ENCODE results near the gene ACSS2. TPM values are rescaled to one million over a fixed set of nuclear protein-coding genes. Genes with fewer than 3 reads are reported as not detected.

The ACSS2 gene
- total and polyA plus RNA-seq, 8 donors: 12.2 to 42.5 (median 21.3) TPM

- H3K4me3 ChIP-seq: no peak overlapping the region
- H3K4me1 ChIP-seq: no peaks in the 10 kb centered on the region
- no peaks in the 10 kb centered on the region for H3K36me3 ChIP-seq
- no peak for TF ChIP-seq CTCF (IDR thresholded peaks at IDR 0.05)
- H3K9me3 ChIP-seq: no peaks in the 10 kb centered on the region
- WGBS, 2 donors: 76 to 84% methylated on average over 2 of the region's 2 CpGs
- H3K27me3 ChIP-seq: no peaks in the 10 kb centered on the region
- ATAC-seq (no peak), DNase-seq (no peak), FAIRE-seq (no peak)
- intact Hi-C loops (cut with DNase I): no loop called here
- H3K27ac ChIP-seq: no peak overlapping the region
Observed at GRCh38 chr20:34943808-34944567, 67.6 kb downstream of the ACSS2 start.

GRCh38 chr20:34945315-34946077, 69.1 kb downstream of the ACSS2 start:
- Histone ChIP-seq H3K27ac (no peak overlapping the region), H3K9me3 (no peaks in the 10 kb centered on the region), H3K27me3 (no peaks in the 10 kb centered on the region), H3K36me3 (no peaks in the 10 kb centered on the region), H3K4me1 (no peaks in the 10 kb centered on the region), H3K4me3 (no peak overlapping the region)
- intact Hi-C loops (cut with DNase I): no loop called here
- DNase-seq: no peak
- WGBS, 2 donors: 86 to 88% methylated on average over 7 of the region's 7 CpGs
- no peak for FAIRE-seq
- TF ChIP-seq CTCF (IDR thresholded peaks at IDR 0.05): no peak
- peak in 1 of 4 donors; percentile 28 for ATAC-seq

DNA sequence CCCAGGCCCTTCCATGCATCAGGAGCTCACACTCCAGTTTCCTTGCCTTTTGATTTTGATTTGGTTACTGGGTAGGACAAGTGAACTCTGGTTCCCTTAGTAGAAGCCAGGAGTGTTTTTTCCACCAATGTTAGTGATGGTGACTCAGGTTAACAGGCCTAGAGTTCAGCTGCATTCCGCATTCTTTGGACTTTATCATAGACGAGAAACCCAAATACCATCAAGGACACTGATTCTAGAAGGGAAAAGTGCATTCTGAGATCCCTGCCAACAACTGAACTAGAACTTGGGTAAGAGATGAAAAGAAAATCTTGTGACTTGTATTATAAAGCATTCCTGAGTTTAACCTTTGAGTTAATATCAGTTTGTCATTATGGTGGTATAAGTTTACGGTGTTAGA, 70.2 kb downstream of the ACSS2 start:
- ATAC-seq (no peak), FAIRE-seq (no peak)
- no peak overlapping the region for H3K27ac ChIP-seq

DNA sequence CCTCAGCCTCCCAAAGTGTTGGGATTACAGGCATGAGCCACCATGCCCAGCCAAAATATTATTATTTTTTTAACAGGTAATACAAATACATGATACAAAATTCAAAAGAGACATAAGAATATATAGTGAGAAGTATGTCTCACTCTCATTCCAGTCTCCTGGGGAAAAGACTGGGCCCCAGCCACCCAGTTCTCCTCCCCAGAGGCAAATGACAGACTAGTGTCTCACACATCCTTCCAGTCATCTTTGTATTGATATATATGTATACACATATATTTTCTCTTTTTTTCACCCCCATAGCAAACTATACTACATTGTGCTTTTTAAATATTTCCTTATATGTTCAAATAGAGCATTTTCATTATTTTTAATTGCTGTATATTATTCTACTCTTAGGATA, 70.9 kb downstream of the ACSS2 start:
- H3K4me3 ChIP-seq: no peak overlapping the region
- FAIRE-seq: no peak
- no peaks in the 10 kb centered on the region for H3K4me1 ChIP-seq
- H3K36me3 ChIP-seq: no peaks in the 10 kb centered on the region
- intact Hi-C loops (cut with DNase I): no loop called here
- no peaks in the 10 kb centered on the region for H3K27me3 ChIP-seq
- no peak for ATAC-seq
- TF ChIP-seq CTCF (IDR thresholded peaks at IDR 0.05): no peak
- H3K9me3 ChIP-seq: no peaks in the 10 kb centered on the region
- DNase-seq: no peak
- H3K27ac ChIP-seq: no peak overlapping the region

More for the DNA sequence above, 70.2 kb downstream of the ACSS2 start:
- no peaks in the 10 kb centered on the region for H3K4me1 ChIP-seq
- H3K27me3 ChIP-seq: no peaks in the 10 kb centered on the region
- DNase-seq: no peak
- intact Hi-C loops (cut with DNase I): no loop called here
- H3K9me3 ChIP-seq: no peaks in the 10 kb centered on the region
- H3K4me3 ChIP-seq: no peak overlapping the region
- TF ChIP-seq CTCF (IDR thresholded peaks at IDR 0.05): no peak
- H3K36me3 ChIP-seq: no peaks in the 10 kb centered on the region
- 56 to 62% methylated on average over 3 of the region's 3 CpGs for WGBS, 2 donors

DNA sequence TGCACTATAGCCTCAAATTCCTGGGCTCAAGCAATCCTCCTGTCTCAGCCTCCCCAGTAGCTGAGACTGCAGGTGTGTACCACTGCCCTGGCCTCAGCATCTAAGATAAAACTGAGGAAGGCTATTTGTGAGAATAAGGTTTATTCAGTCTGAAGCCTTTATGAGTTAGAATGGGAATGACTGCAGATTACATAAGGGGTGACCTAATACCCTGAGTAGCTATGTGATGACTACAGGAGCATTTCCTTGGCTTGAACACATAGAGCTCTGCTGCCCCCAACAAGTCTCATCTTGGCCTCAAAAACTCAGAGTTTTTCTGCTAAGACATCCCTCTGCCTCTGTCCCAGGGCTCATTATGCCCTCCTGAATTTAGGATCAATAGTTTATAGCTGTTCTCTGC, 71.6 kb downstream of the ACSS2 start:
- intact Hi-C loops (cut with DNase I): no loop called here

More for the DNA sequence above, 71.6 kb downstream of the ACSS2 start:
- FAIRE-seq: no peak
- TF ChIP-seq CTCF (IDR thresholded peaks at IDR 0.05): no peak
- no peak for DNase-seq
- no peaks in the 10 kb centered on the region for H3K9me3 ChIP-seq
- H3K36me3 ChIP-seq: no peaks in the 10 kb centered on the region
- H3K4me1 ChIP-seq: no peaks in the 10 kb centered on the region
- no peak overlapping the region for H3K27ac ChIP-seq
- peak in 1 of 4 donors; percentile 38 for ATAC-seq
- H3K27me3 ChIP-seq: no peaks in the 10 kb centered on the region
- H3K4me3 ChIP-seq: no peak overlapping the region
